Measurements from ENCODE around the gene RAP2B.

GRCh38 chr3:153171918-153172317 is 9.9 kb downstream of the RAP2B start:
- TF ChIP-seq JUND (IDR thresholded peaks at IDR 0.05) (no peak), SIN3A (IDR thresholded peaks at IDR 0.05; ENCODE audit: borderline replicate concordance, low read depth, low read length) (no peak), EP300 (IDR thresholded peaks at IDR 0.05; ENCODE audit: borderline replicate concordance in 1 of 2, low read depth in 1 of 2, low read length in 1 of 2) (no peak), SMC3 (IDR thresholded peaks at IDR 0.05; ENCODE audit: low read depth, low read length) (no peak), EZH2phosphoT487 (IDR thresholded peaks at IDR 0.05; ENCODE audit: borderline replicate concordance, low read depth) (no peak), CTCF (IDR thresholded peaks at IDR 0.05) (no peak), FOXJ3 (CRISPR knock-in tag; IDR thresholded peaks at IDR 0.05) (no peak), RAD21 (IDR thresholded peaks at IDR 0.05; ENCODE audit: low read length) (no peak), YY1 (IDR thresholded peaks at IDR 0.05; ENCODE audit: low read depth) (no peak), TAF1 (IDR thresholded peaks at IDR 0.05; ENCODE audit: borderline replicate concordance, low read depth, low read length) (no peak)

Data from SK-N-SH (cell line).